Measurements from ENCODE around the gene KCNQ4.
A peak's percentile ranks its signal among the peaks of the same experiment; 100 is the strongest.

KCNQ4 gene

DNA sequence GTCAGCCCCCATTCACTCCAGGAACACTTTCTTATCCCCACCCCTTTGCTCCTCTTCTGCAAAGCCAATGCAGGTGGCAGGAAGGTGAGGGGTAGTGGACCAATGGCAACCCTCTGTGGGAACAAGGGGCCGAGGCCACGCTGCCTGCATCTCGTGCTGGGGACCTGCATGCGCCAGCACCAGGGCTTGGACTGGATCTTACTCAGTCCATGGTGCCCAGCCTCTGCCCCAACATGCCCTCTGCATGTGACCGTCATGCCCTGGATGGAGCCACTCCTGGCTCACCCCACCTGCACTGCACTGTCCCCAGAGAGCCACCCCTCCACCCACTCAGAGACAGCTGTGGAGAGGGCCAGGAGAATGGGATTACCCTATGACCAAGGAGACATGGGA lies 56.4 kb downstream of the KCNQ4 start:
- Mint-ChIP-seq H3K4me3 (no peak overlapping the region), H3K27ac (no peak overlapping the region), H3K9me3 (no peaks in the 10 kb centered on the region)

DNA sequence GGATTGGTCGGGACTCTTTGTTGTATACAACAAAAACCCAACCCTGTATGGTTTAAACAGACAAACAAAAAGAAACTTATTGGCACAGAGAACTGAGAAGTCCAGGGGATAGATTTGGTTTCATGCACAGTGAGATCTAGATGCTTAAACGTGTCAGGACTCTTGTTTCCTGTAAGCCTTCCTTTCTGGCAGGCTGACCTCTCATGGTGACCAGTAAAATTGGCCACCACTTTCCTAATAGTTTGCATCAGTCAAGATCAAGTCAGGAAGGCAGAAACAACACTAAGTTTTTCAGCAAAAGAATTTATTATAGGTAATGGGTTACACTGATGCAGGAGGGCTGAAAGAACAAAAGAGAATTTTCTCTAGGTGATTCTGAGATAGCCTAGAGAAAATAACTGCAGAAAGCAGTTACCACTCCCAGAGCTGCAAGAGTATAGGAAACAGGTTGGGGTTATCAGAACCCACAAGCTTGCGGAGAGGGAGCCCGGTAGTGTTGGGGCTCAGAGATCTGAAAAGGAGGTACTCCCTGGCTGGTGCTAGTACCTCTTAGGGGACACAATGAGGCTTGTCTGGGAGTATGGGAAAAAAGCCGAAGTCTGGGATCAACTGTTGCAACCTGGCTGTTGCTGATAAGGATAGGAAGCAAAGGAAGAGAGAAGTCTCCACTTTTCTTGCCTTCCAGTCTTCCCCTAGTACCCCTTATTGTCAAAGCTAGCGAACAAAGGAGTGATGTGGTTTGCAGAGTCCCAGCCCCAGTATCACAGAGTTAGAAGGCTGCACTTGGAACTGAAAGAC lies 57.1 kb downstream of the KCNQ4 start:
- no peaks in the 10 kb centered on the region for H3K36me3 Mint-ChIP-seq (ENCODE audit: low read depth)
- no peak overlapping the region for H3K27ac Mint-ChIP-seq
- no peaks in the 10 kb centered on the region for H3K9me3 Mint-ChIP-seq
- H3K27me3 Mint-ChIP-seq: no peaks in the 10 kb centered on the region
- H3K4me3 Mint-ChIP-seq: no peak overlapping the region
- no peak for DNase-seq
- peaks cover 31% of the 10 kb centered on the region for H3K4me1 Mint-ChIP-seq (ENCODE audit: low read depth)

More for the DNA sequence above, 56.4 kb downstream of the KCNQ4 start:
- Mint-ChIP-seq H3K27me3 (no peaks in the 10 kb centered on the region), H3K4me1 (ENCODE audit: low read depth) (peaks cover 25% of the 10 kb centered on the region), H3K36me3 (ENCODE audit: low read depth) (no peaks in the 10 kb centered on the region)
- DNase-seq: no peak

DNA sequence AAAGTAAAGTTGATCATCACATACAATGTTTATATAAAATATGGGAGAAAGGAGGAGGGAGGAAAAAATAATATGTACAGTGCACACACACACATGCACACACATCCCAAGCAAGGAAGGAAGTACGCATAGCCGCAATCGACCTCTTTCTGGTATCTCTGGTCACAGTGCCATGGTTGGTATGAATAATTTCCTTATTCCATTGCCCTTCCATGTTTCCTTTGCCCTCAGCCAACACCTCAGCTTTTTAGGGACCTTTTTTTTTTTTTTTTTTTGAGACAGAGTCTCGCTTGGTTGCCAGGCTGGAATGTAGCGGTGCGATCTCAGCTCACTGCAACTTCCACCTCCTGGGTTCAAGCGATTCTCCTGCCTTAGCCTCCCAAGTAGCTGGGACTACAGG lies 58.0 kb downstream of the KCNQ4 start:
- H3K9me3 Mint-ChIP-seq: no peaks in the 10 kb centered on the region
- H3K27me3 Mint-ChIP-seq: no peaks in the 10 kb centered on the region
- H3K36me3 Mint-ChIP-seq (ENCODE audit: low read depth): no peaks in the 10 kb centered on the region
- peaks cover 33% of the 10 kb centered on the region for H3K4me1 Mint-ChIP-seq (ENCODE audit: low read depth)
- H3K4me3 Mint-ChIP-seq: no peak overlapping the region
- H3K27ac Mint-ChIP-seq: no peak overlapping the region
- DNase-seq: no peak

DNA sequence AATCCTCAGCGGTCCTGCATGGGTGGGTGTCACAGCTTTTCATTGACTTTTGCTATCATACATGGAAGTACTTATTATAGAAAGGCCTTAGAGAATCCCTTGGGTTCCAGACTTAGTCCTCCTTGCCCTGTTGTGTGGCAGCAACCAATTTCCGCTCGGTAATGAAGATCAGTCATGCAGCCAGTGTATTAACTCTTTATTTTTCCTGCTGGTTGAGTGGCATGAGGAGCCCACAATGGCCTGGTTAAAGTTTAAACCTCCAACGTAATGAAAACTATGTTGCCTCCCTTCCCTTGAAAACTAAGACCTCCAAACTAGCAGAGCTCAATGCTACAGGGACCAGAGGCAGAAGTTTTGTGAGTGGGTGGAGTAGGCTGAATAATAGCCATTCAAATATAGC lies 58.6 kb downstream of the KCNQ4 start:
- H3K27me3 Mint-ChIP-seq: no peaks in the 10 kb centered on the region
- peaks cover 33% of the 10 kb centered on the region for H3K4me1 Mint-ChIP-seq (ENCODE audit: low read depth)
- DNase-seq: no peak
- no peak overlapping the region for H3K4me3 Mint-ChIP-seq
- H3K27ac Mint-ChIP-seq: no peak overlapping the region
- H3K36me3 Mint-ChIP-seq (ENCODE audit: low read depth): no peaks in the 10 kb centered on the region
- no peaks in the 10 kb centered on the region for H3K9me3 Mint-ChIP-seq

DNA sequence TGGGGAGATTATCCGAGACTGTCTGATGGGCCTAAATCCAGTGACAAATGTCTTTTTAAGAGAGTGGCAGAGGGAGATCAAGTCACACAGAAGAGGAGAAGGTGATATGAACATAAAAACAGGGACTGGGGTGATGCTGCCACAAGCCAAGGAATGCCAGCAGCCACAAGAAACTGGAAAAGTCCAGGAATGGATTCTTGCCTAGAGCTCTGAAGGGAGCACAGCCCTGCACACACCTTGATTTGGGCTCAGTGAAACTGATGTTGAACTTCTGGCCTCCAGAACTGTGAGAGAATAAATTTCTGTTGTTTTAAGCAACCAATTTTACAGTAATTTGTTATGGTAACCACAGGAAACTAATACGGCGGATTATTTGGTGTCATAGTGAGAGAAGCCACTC lies 59.1 kb downstream of the KCNQ4 start:
- DNase-seq: no peak
- Mint-ChIP-seq H3K36me3 (ENCODE audit: low read depth) (no peaks in the 10 kb centered on the region), H3K27me3 (no peaks in the 10 kb centered on the region), H3K4me1 (ENCODE audit: low read depth) (peaks cover 33% of the 10 kb centered on the region), H3K27ac (no peak overlapping the region), H3K4me3 (no peak overlapping the region), H3K9me3 (no peaks in the 10 kb centered on the region)

DNA sequence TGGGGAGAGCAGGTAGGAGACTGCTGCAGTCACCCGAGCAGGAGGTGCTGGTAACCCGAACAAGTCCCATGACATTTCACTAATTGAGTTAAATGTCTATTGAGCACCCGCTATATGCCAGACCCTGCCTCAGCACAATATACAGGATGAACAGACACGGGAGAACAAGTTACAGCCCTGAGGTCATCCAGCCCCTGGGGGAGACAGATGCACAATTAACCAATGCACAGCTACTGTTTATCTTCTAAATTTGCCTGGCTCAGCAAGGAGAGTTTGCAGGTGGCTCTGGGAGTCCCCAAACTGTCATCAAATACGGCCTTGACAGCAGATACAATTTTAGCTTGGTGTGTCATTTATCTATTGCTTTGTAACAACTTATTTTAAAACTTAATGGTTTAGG lies 60.5 kb downstream of the KCNQ4 start:
- Mint-ChIP-seq H3K4me3 (no peak overlapping the region), H3K4me1 (ENCODE audit: low read depth) (peaks cover 32% of the 10 kb centered on the region), H3K27ac (no peak overlapping the region), H3K27me3 (no peaks in the 10 kb centered on the region), H3K36me3 (ENCODE audit: low read depth) (no peaks in the 10 kb centered on the region), H3K9me3 (no peaks in the 10 kb centered on the region)
- no peak for DNase-seq

DNA sequence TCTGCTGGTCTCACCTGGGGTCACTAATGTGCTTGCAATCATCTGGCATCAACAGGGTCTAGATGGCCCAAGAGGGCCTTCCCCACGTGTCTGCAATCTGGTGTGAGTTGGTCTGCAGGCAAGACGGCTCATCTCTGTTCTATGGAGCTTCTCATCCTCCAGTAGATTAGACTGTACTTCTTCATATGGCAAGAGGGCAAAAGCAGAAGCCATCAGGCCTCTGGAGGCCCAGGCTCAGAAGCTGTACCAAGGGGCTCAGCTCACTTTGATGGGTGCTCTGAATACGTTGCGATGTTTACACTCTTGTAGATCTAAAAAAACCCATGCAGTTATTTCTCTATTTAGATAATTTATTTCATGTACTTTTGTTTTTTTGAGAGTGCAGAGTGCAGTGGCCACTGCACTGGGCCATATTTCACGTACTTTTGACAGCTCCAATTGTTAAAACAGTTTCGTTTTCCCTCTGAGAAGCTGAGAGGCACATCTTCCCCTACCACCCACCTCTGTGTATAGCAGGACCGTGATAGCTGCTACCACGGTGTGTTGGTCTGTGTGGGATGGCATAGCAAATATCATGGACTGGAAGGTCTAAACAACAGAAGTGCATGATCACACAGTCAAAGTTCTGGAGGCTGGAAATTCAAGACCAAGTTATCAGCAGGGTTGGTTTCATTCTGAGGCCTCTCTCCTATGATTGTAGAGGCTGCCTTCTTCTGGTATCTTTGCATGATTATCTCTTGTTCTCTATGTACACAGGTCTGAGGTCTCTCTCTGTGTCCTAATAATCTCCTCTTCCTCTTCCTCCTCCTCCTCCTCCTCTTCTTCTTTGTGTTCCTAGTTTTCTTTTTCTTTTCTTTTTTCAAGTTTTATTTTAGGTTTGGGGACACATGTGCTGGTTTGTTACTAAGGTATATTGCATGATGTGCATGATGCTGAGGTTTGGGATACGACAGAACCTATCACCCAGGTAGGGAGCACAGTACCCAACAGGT lies 61.6 kb downstream of the KCNQ4 start:
- H3K36me3 Mint-ChIP-seq (ENCODE audit: low read depth): no peaks in the 10 kb centered on the region
- DNase-seq: no peak
- H3K9me3 Mint-ChIP-seq: no peaks in the 10 kb centered on the region
- H3K4me3 Mint-ChIP-seq: no peak overlapping the region
- no peaks in the 10 kb centered on the region for H3K27me3 Mint-ChIP-seq
- peaks cover 29% of the 10 kb centered on the region for H3K4me1 Mint-ChIP-seq (ENCODE audit: low read depth)
- H3K27ac Mint-ChIP-seq: no peak overlapping the region

DNA sequence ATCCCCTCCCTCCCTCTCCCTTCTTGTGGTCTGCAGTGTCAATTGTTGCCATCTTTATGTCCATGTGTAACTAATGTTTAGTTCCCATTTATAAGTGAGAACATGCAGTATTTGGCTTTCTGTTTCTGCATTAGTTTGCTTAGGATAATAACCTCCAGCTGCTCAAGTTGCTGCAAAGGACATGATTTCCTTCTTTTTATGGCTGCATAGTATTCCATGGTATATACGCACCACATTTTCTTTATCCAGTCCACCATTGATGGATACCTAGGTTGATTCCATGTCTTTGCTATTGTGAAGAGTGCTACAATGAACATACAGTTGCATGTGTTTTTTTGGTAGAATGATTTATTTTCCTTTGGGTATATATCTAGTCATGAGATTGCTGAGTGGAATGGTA lies 62.3 kb downstream of the KCNQ4 start:
- no peaks in the 10 kb centered on the region for H3K36me3 Mint-ChIP-seq (ENCODE audit: low read depth)
- no peak for DNase-seq
- no peak overlapping the region for H3K27ac Mint-ChIP-seq
- no peaks in the 10 kb centered on the region for H3K27me3 Mint-ChIP-seq
- peaks cover 24% of the 10 kb centered on the region for H3K4me1 Mint-ChIP-seq (ENCODE audit: low read depth)
- H3K9me3 Mint-ChIP-seq: no peaks in the 10 kb centered on the region
- no peak overlapping the region for H3K4me3 Mint-ChIP-seq

DNA sequence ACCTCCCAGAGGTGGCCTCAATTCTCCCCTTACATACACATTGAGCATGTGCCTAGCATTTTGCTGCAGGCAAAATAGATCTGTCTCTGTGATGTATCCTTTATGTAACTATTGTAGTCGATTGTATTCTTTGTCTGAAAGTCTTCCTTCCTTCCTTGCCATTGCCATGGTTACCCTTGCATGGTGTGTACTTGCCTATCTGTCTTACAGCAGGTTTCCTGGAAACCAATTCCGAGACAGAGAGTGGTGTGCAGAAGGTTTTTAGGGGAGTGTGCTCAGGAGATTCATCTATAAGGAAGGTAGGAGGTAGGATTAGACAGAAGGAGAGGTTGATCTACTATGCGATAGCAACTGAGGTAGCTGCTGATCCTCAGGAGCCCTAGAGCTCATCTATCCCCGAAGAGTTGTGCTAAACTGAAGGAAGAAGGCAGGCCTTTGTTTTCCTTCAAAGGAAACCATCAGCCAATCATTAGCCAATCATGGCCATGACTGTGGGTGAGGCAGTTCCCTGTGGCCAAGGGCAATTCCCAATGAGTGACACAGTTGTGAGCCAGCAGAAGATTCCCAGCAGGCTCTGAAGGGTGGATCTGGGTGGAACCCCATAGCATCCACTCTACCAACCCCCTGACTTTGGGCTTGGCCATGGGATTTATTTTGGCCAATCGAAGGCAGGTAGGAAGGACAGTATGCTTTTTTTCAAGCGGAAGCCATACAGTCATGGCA lies 63.6 kb downstream of the KCNQ4 start:
- Mint-ChIP-seq H3K27me3 (no peaks in the 10 kb centered on the region), H3K4me3 (no peak overlapping the region), H3K27ac (no peak overlapping the region), H3K9me3 (no peaks in the 10 kb centered on the region), H3K4me1 (ENCODE audit: low read depth) (peaks cover 18% of the 10 kb centered on the region), H3K36me3 (ENCODE audit: low read depth) (no peaks in the 10 kb centered on the region)
- no peak for DNase-seq

DNA sequence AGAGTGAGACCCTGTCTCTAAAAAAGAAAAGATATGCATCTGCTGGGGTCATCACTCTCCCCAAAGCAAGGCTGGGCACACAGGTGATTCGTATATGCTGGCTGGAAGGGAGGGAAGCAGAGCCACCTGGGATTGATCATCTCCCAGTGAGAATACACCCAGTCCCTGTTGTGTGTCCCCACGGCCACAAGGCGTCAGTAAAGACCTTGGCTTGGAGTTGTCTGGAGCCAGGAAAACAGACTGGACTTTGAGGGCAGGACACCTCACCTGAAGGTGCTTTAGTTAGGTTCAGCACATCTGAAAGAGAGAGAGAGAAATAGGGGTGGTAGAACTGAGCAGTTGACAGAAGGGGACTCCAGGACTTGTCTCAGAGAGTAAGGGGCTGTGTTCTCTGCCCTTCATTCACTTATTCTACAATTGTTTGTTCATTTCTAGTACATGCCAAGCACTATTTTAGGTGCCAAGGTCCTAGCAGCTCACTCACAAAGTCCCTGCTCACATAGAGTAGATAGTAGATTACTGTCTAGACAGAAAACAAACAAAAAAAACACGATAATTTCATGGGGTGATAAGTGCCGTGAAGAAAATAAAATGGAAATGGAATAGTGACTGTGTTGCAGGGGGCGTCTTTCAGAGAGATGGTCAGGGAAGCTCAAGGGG lies 65.1 kb downstream of the KCNQ4 start:
- Mint-ChIP-seq H3K9me3 (no peaks in the 10 kb centered on the region), H3K36me3 (ENCODE audit: low read depth) (no peaks in the 10 kb centered on the region), H3K4me3 (no peak overlapping the region), H3K27ac (no peak overlapping the region), H3K27me3 (no peaks in the 10 kb centered on the region), H3K4me1 (ENCODE audit: low read depth) (peaks cover 18% of the 10 kb centered on the region)
- no peak for DNase-seq

DNA sequence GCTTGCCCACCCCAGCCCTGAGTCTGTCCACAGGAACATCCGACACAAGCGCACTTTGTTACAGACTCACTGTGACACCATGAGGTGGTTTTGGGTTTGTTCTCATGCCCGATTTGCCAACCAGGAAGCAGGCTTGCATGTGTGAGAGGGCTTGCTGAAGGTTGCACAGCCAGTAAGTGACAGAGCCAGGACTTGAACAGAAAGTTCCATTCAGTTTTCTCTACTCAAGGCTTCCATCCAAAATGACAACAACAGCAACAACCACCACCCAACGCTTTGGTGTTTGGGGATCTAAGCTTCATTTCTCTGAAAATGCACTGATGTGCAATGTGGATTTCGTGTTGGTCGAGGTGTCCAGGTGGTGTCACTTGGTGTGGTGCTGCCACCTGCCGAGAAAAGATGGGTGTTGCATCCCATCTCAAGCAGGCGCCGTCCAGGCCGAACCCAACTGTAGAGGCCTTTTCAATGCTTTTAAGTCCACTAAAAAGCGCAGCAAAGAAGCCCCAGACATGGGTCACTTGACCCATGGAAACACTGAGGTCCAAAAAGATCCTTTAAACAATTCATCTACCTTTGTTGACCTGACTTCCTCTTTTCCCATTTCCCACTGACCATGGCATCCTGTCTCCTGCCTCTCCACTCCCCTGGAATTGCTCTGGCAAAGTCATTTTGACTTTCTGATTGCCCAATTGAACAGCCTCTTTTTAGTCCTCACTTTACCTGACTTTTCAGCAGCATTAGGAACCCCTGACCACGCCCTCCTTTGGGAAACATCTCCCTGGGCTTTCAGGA lies 66.4 kb downstream of the KCNQ4 start:
- DNase-seq: peak; percentile 86
- no peak overlapping the region for H3K4me3 Mint-ChIP-seq

DNA sequence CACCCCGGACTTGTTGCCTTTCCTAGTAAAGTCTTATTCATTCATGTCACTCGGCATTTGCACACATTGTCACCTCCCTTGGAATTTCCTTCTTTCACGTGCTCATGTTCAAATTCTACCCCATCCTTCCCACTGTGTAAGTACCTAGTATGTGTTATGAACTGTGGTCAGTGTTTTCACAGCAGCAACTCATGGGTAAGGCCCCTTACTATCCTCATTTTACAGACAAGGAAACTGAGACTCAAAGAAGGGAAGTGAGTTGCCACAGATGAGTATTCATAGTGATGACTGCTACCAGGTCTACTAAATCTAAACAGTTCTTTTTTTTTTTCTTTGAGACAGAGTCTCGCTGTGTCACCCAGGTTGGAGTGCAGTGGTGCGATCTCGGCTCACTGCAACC lies 68.1 kb downstream of the KCNQ4 start:
- no peak overlapping the region for H3K4me3 Mint-ChIP-seq

More for the DNA sequence above, 66.4 kb downstream of the KCNQ4 start:
- peaks cover 15% of the 10 kb centered on the region for H3K4me1 Mint-ChIP-seq (ENCODE audit: low read depth)
- no peaks in the 10 kb centered on the region for H3K27me3 Mint-ChIP-seq
- H3K9me3 Mint-ChIP-seq: no peaks in the 10 kb centered on the region
- H3K27ac Mint-ChIP-seq: no peak overlapping the region
- H3K36me3 Mint-ChIP-seq (ENCODE audit: low read depth): no peaks in the 10 kb centered on the region

DNA sequence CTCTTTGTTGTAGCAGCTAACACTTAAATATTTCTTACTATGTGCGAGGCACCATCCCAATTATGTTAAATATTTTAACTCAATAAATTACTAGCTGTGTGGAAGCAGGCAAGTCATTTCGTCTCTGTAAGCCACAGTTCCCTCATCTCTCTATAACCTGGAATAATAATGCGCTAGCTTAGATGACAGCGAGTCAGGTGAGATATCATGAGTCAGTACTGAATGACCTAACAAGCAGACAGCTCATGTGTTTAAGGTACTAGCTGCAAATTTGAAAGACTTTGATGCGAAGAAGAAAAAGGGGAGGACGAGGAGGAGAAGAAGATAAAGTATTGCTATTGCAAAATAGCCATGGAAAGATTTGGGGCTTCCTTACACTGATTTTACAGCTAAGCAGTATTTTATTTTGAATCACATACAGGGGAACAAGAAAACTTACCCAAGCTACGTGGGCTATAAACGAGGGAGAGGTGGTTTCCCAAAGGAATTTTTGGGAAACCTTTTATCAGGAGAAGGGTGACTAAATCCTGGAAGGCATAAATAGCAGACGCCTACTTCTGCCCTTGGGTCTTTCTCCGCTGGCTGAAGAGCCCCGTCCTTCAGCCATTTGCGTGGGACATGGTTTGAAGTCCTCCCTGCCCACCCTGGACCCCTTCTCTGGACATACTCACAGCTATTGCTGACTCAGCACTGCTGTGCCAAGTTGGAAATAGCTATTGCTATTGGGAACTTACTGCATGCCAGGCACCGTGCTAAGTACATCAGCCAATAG lies 69.7 kb downstream of the KCNQ4 start:
- no peaks in the 10 kb centered on the region for H3K36me3 Mint-ChIP-seq (ENCODE audit: low read depth)
- no peaks in the 10 kb centered on the region for H3K9me3 Mint-ChIP-seq
- peaks cover 6% of the 10 kb centered on the region for H3K4me1 Mint-ChIP-seq (ENCODE audit: low read depth)
- H3K4me3 Mint-ChIP-seq: no peak overlapping the region
- DNase-seq: no peak
- H3K27ac Mint-ChIP-seq: no peak overlapping the region
- H3K27me3 Mint-ChIP-seq: no peaks in the 10 kb centered on the region

More for the DNA sequence above, 68.1 kb downstream of the KCNQ4 start:
- H3K27me3 Mint-ChIP-seq: no peaks in the 10 kb centered on the region
- no peak overlapping the region for H3K27ac Mint-ChIP-seq
- H3K9me3 Mint-ChIP-seq: no peaks in the 10 kb centered on the region
- H3K36me3 Mint-ChIP-seq (ENCODE audit: low read depth): no peaks in the 10 kb centered on the region
- H3K4me1 Mint-ChIP-seq (ENCODE audit: low read depth): peaks cover 6% of the 10 kb centered on the region
- DNase-seq: no peak
